ENCODE results near the gene SLC22A5. TPM values are rescaled to one million over a fixed set of nuclear protein-coding genes. Genes with fewer than 3 reads are reported as not detected.
"Not testable (repeated sequence)": the region's sequence is repeated elsewhere in the genome, so short reads cannot be mapped to it uniquely, and the experiment has no call there.

SLC22A5 gene
- total RNA-seq, 1 donor from 2014 or later = 23.2 TPM

DNA sequence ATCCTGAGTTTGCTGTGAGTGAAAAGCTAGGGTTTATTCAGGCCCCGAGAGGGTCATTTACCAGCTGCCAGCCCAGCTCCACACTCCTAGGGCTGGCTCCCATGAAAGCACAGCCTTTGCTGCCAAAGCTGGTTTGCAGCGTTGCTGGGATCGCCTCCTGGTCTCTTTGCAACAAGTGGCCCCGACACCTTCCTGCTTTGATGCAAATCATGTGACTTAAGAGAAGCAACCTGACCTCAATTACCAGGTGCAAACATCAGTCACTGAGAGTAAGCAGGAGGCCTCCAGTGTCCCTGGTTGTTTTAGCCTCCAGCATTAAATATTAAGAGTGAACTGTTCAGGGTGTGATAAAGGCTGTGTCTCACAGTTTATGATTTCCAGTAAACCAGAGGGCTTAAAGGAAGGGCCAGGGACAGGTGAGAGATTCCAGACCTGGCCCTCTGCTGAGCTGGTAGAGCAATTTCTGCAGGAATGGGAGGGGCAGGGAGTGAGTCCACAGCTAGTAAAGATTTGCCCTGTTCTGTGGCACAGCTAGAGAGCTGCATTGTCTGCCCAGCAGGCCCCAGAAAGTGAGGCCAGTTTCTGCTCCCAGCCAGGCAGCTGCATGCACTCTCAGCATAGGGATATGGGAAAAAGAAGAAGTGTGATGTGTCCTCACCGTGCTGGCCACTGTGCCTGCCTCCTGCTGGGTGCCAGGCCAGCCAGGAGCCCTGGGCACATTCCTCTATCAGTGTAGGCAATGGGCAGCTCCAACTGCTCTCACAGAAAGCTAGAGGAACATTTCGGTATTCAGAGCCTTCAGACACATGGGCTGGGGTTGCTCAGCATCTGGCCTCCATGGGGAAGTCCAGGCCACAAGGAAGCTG lies 58.0 kb downstream of the SLC22A5 start:
- DNase-seq (ENCODE audit: low spot score) = peak; percentile 41

DNA sequence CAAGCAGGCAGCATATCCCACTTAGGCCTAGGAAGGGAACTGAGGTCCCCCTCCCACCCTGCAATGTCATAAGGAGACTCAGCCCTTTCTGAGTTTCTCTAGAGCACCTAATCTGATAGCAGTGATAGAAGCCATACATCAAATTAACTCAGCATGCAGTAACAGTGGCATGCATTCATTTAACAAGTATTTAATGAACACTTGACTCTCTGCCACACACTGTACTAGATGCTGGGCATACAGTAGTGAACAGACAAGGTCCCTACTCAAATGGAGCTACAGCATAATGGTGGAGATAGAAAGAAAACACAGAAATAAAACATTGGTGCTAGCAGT lies 58.6 kb downstream of the SLC22A5 start:
- DNase-seq (ENCODE audit: low spot score) = no peak

DNA sequence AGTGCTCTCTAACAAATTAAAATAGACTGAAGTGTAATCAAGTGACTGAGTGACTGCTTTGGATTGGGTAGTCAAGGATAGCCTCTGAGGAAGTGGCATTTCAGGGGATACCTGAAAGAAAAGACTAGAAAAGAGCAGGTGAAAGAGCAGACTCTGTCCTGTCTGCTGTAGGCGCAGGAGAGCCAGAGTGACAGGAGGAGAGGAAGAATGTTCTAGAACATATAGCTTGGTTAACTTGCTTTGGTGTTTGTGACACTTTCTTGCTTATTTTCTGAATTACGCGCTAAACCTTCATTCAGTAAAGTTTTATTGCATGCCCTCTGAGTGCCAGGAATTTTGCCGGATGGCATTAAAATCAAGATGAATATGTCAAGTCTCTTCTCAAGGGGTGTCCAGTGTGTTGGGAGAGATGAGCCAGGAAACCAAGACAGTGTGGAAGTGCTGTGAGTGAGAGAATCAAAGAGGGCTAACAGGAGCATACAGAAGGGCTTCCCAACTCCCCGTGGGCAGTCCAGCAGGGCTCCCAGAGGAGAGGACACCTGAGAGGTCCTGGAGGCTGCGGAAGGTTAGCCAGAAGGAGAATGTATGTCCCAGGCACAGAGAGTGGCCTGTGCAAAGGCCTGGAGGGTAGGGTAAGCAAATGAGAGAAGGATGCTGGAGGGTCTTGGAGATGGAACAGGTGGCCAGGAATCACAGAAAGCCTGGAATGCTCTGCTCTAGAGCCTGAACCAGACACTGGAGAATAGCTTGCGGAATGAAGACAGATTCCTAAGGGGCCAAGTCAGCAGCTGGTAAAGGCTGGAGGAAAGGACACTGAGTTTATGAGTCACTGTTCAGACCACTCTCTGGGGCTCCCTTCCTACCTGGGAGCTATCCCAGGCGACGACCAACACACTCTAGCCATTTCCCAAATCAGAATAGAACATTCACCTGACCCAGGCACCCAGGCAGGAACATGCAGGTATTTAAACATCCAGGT lies 59.3 kb downstream of the SLC22A5 start:
- DNase-seq (ENCODE audit: low spot score) = peak; percentile 27

DNA sequence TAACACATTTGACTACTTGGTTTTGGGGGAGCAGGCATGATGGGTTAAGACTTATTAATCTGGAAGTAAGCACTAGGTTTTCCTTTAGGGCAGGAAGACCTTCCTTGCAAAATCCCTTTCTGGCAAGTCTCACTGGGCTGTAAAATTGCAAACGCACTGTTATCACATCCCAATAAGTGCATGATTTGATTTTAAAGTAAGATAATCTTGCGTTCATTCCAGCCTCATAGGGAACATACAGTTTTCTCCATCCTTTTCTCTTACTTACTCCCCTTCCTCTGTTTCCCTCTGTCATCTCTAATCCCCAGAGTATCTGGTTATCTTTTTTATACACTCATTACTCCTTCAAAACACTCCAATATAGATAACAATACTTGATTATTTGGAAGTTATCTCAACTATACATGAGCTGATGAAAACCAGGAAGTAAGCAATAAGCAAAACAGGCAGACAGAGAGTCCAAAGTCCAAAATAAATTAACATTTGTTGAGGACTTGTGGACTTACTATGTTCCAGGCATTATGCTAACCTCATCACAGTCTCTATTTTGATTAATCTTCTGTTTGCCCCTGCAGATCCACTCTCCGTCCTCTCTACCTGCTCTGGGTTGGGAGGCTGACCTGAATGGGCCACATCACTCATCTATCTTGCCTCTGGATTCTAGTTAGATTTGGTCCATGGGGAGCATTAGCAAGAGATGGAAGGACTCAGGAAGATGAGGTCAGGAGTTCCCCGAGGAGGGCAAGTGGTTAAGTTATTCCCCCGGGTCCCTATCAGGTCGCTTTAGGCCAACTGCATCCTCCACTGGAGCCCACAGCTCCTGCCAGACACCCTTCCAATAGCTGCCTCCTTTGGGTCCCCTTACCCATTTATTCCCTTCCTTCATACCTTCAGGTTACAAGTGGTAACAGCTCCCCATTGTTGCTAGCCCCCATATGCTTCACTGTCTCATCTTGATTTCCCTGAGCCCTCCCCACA lies 60.2 kb downstream of the SLC22A5 start:
- no peak for DNase-seq (ENCODE audit: low spot score)

DNA sequence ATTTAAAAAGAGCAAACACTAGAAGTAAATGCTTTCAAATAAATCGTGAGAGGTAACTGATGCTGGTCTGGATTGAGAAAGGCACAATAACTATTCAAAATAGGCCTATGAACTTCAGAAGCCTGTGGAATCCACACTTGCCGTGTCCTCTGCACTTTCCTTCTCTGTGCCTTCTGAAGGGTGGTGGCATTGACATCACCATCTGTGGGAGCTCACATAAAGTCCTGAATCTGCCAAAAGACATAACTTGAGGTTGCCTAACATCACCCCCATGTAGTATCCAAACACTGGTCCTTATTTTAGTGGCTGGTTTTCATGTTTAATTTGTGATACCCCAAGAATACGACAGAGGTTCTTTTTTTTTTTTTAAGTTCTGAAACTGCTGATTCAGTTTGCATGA lies 61.2 kb downstream of the SLC22A5 start:
- no peak for DNase-seq (ENCODE audit: low spot score)

DNA sequence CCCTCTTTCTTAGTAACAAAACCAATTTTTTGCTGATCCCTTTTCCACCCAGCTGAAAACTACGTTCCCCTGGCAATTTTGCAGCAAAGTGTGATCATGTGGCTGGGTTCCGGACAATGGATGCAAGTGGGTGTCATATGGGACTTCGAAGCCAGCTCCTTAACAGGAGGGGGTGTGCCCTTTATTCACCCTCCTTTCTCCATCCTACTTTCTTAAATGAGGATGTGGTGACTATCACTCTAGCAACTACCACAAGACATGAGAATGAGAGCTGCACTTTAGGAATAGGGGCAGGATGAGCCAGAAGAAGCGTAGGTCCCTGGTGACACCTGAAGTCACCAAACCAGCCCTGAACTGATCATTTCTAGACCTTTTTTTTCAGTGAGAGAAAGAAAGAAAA lies 62.1 kb downstream of the SLC22A5 start:
- DNase-seq (ENCODE audit: low spot score) = no peak

DNA sequence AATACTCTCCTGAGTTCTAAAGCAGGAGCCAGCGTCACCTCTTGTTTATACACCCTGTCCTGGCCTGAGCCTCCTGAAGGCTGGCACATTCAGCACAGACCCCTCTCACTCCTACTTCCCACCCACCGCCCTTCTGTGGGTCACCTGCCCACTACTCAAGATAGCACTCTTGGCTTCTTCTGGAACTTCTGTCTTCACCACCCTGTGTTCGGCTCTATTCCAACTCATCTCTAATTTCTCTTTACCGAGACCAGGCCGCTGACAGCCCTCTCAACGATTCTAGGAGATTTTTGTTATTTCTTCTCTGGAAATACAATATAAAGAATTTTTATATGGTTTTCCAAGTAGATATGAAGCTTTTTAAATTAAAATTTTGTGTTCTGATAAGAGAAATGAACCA lies 63.6 kb downstream of the SLC22A5 start:
- DNase-seq (ENCODE audit: low spot score) = no peak

DNA sequence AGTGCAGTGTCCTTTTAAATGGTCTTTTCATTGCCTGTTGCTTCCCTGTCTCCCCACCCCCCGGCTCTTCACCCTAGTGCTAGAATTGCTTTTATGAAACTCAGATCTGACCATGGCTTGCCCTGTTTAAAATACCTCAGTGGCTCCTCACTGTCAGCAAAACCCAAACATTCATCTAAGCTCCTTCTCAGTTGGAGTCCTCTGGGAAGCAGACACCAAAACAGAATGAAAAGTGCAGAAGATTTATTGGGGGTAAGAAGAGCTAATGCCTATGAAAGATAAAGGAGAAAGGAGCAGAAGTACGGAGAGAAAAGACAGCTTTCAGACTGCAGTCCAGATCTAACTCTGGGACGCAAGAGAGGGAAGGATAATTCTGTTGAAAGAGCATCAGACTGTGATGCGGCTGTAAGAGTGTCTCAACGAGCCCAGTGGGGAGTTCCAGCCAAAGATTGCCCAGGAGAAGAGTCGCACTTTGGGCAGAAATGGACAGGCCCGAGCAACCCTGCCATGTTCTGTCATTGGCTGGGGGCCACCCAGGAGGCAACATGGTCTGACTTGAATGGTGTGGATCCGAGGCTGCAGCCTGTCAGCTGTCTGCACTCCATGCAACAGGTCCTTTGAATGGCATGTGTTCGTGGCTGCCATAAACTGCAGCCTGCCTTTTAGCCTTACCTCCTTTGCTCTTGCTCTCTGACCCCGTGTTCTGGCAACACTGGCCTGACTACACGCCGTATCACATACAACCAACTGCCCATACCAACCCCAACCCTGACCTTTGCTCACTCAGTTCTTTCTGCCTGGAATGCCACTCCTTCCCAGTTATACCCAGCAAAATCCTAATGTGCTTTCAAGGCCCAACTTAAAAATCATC lies 65.1 kb downstream of the SLC22A5 start:
- no peak for DNase-seq (ENCODE audit: low spot score)

DNA sequence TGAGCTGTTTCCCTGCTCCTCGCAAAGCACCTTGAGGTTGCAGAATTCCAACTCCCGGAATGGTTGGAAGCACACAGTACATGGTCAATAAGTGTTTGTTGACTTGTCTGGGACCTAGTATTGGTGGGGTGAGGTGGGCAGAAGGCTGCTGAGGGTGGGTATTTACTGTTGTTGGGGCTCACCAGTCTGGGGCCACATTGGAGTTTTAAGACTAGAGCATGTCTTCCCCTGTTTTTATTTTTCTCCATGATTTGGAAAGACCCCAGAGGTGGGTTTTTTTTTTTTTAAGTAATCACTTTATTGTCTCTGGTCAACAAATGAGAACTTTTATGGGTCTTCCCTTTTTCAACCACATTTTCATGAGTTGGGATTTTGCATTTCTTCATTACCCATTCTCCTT lies 65.9 kb downstream of the SLC22A5 start:
- DNase-seq (ENCODE audit: low spot score) = no peak

DNA sequence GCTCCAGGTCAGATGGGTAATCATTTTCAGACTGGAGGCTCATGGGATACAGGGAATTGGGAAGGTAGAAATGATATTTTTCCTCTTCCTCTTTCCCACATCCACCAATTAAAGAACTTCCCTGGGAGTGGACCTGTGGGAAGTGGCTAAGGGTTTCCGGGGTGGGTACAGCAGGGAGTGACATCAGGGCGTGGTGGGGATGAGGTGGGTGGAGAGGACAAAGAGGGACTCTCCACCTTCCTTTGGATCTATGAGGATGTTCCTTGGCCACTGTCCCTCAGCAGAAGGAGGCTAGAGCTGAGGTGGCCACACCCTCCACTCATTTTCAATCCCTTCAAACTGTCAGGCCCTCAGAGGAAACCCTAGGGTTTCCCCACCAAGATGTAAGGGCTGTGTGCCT lies 66.4 kb downstream of the SLC22A5 start:
- no peak for DNase-seq (ENCODE audit: low spot score)

DNA sequence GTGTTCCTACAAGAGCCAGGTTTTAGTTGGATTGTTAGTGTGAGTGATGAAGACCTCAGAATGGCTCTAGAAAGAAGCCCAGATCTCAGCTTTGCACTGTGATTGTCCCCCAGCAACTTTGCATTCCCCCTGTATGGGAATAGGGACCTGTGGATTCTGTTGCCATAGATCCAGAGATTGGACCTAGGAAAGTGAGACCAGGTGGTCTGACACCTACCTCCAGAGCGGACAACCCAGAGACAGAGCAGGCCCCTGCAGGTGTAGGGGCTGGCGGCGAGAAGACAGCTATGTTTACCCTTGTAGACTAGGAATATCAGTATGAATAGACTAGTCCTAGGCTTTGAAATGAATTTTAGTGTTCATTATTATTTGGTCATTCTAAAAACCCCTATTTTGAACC lies 67.4 kb downstream of the SLC22A5 start:
- no peak for DNase-seq (ENCODE audit: low spot score)

DNA sequence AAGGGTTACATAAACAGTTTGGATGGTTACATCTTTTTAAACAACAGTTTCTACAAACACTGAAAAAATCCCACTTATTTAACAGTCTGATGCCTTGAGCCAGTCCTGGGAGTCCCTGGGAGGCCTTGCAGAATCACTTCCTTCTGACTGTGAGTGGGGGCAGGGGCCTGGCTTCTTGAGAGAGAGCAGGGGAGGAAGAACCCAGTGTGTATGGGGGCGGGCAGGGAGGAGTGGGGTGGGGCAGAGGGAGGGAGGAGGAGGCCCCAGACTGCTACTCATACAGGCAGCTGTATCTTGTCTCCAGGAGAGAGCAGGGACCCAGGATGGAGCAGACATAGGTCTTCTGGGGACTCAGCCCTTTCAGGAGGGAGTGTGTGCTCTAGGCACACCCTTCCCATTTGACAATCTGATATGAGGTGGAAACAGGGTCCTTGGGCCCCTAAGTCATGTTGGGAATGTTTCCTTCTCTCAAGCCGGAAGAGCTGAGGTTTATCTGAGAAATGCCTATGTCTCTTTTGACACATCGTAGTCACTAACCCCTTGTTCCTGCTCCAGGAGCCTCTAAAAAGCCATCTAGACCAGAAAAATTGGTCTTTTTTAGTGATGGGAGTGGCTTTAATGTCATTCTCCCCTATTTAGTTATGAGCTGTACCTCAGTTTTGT lies 68.2 kb downstream of the SLC22A5 start:
- DNase-seq (ENCODE audit: low spot score) = peak; percentile 81

DNA sequence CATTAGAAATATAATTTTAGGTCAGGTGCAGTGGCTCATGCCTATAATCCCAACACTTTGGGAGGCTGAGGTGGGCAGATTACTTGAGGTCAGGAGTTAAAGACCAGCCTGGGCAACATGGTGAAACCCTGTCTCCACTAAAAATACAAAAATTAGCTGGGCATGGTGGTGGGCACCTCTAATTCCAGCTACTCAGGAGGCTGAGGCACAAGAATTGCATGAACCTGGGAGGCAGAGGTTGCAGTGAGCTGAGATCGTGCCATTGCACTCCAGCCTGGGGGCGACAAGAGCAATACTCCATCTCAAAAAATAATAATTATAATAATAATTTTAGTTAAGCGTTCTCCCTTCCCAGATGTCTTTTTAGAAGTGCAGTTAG lies 68.7 kb downstream of the SLC22A5 start:
- not testable (repeated sequence) for DNase-seq (ENCODE audit: low spot score)

DNA sequence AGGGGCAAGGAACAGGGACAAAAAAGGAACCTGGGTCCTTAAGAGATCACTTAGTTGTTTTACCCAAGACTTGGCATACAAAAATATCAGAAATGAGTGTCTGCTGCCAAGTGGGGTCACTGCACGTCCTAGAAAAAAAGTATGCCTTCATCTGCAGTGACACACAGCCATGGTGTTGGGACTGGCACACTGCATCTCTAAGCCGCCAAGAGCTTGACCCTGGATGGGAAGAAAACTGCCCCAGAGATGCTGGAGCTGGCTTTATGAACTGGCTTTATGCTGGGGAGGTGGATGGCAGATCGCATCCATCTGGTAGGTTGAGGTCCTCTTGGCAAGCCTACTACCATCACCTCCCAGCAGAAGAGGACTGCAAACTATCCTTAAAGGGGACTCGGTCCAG lies 69.4 kb downstream of the SLC22A5 start:
- DNase-seq (ENCODE audit: low spot score) = no peak

DNA sequence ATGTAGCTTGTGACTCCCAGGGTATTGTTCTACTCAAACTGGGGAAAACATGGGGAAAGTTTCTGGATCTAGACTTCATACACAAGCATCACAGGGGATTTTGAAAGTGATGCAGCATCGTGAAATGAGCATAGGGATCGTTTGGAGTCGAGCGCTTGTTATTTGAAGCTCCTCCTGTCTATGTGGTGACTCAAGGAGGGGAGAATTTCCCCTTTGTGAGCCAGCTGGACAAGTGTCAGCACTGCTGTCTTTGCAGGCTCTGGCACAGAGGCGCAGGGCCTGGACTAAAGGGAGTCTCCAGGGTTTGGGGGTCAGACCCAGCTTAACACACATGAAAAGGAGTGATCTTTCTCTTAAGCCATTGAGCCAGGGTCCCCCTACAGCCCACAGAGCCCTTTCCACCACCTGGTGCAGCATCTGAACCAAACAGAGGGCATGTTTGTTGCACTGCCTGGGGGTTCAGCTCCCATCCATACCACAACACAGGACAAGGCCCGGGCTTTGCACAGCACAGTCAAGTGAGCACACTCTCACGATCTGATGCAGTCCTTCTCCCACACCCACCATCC lies 70.1 kb downstream of the SLC22A5 start:
- peak; percentile 76 for DNase-seq (ENCODE audit: low spot score)

DNA sequence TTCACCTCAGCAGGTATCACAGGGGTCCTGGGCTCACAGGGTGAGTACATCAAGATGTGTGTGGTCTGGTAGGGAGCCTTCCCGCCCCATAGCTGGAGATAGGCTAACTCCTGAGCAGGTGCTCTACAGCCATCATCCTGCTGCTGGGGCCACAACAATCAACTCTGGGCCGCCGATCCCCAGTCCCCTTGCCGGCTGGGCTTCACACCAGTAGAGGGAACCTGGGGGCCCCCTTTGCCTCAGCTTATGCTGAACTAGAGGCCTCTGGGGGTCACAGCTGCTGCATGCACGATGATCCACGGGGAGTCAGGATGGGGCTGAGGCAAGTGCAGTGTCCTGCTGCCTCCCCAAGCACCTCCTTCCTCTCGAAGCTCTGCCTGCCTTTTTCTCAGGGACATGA lies 74.6 kb downstream of the SLC22A5 start:
- DNase-seq (ENCODE audit: low spot score) = no peak
